ENCODE results near the gene SMIM38. TPM values are rescaled to one million over a fixed set of nuclear protein-coding genes. Genes with fewer than 3 reads are reported as not detected.

Gene SMIM38
- total RNA-seq, 4 donors from 2014 or later: 0.13 to 1.8 (median 0.98) TPM

- DNase-seq (ENCODE audit: low spot score in 2 of 2): no peak
- 74 to 77% methylated on average over 10 of the region's 10 CpGs for WGBS, 2 donors
- no peak overlapping the region for H3K4me3 ChIP-seq (ENCODE audit: low read depth, poor library complexity, severe bottlenecking)
- intact Hi-C loops (cut with DNase I; ENCODE audit: low total_unique reads): no loop called here
- TF ChIP-seq, protein P1, sequence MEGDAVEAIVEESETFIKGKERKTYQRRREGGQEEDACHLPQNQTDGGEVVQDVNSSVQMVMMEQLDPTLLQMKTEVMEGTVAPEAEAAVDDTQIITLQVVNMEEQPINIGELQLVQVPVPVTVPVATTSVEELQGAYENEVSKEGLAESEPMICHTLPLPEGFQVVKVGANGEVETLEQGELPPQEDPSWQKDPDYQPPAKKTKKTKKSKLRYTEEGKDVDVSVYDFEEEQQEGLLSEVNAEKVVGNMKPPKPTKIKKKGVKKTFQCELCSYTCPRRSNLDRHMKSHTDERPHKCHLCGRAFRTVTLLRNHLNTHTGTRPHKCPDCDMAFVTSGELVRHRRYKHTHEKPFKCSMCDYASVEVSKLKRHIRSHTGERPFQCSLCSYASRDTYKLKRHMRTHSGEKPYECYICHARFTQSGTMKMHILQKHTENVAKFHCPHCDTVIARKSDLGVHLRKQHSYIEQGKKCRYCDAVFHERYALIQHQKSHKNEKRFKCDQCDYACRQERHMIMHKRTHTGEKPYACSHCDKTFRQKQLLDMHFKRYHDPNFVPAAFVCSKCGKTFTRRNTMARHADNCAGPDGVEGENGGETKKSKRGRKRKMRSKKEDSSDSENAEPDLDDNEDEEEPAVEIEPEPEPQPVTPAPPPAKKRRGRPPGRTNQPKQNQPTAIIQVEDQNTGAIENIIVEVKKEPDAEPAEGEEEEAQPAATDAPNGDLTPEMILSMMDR (IDR thresholded peaks at IDR 0.05): no peak
- TF ChIP-seq POLR2A (IDR thresholded peaks at IDR 0.05): no peak
Observed at GRCh38 chr11:69199583-69200315, 44.0 kb downstream of the SMIM38 start.

DNA sequence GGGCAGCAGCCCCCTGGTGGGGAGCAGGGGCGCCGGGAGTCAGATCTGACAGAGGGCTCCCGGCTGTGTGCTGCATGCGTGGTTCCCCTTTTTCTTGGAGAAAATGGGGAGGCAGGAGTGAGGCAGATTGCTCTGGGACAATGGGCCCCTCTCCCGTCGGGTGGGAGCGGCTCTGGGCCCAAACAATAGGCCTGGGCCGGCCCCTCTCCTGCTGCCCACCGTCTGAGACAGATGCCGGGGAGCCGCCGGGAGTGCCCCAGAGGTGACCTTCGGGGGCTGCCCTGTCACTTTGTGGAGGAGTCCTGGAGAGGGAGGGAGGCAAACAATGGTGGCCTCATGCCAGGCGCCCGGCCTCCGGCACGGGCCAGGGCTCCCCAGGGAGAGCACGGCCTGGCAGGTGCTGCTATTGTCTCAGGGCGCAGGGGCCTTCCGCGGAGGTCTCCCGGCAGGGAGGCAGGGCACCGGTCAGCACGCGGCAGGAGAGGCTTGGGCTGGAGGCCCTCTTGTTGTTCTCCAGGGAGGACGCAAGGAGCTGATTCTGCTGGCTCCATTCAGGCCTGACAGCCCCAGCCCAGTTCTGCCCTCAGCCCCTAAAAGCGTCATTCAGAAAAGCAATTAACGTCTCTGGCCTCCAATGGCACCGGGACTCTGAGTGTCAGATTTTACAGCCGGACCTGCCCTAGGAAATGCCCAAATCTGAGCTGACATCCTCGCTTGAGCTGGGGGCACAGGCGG, 44.8 kb downstream of the SMIM38 start:
- TF ChIP-seq POLR2A (IDR thresholded peaks at IDR 0.05): no peak
- TF ChIP-seq, protein P1 (IDR thresholded peaks at IDR 0.05): no peak
- whole genome bisulfite sequencing, 2 donors: 71 to 73% methylated on average over 25 to 29 of the region's 32 CpGs
- intact Hi-C loops (cut with DNase I; ENCODE audit: low total_unique reads): no loop called here
- DNase-seq (ENCODE audit: low spot score in 2 of 2): peak in 1 of 2 donors; percentile 53
- no peak overlapping the region for H3K4me3 ChIP-seq (ENCODE audit: low read depth, poor library complexity, severe bottlenecking)

DNA sequence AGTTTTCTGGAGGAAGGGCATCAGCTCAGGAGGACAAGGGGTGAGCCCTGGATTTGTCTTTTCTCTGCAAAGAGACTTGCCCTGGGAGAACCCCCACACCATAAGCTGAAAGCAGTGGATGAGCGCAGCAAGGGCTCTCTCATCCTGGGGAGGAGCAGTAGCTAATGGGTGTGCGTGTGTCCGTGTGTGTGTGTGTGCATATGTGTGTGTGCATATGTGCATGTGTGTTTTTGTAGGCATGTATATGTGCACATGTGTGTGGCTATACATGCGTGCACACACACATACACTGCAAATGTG, 45.3 kb downstream of the SMIM38 start:
- intact Hi-C loops (cut with DNase I; ENCODE audit: low total_unique reads): no loop called here
- 92 to 94% methylated on average over 4 of the region's 4 CpGs for WGBS, 2 donors
- DNase-seq (ENCODE audit: low spot score in 2 of 2): peak in 1 of 2 donors; percentile 53
- H3K4me3 ChIP-seq (ENCODE audit: low read depth, poor library complexity, severe bottlenecking): no peak overlapping the region
- TF ChIP-seq, protein P1 (IDR thresholded peaks at IDR 0.05): no peak
- TF ChIP-seq POLR2A (IDR thresholded peaks at IDR 0.05): no peak

GRCh38 chr11:69201764-69202370, 46.1 kb downstream of the SMIM38 start:
- intact Hi-C loops (cut with DNase I; ENCODE audit: low total_unique reads): no loop called here
- no peak overlapping the region for H3K4me3 ChIP-seq (ENCODE audit: low read depth, poor library complexity, severe bottlenecking)
- DNase-seq (ENCODE audit: low spot score in 2 of 2): peak in 1 of 2 donors; percentile 65
- no peak for TF ChIP-seq POLR2A (IDR thresholded peaks at IDR 0.05)
- TF ChIP-seq, protein P1 (IDR thresholded peaks at IDR 0.05): no peak
- 95% methylated on average over 6 to 7 of the region's 7 CpGs for WGBS, 2 donors

DNA sequence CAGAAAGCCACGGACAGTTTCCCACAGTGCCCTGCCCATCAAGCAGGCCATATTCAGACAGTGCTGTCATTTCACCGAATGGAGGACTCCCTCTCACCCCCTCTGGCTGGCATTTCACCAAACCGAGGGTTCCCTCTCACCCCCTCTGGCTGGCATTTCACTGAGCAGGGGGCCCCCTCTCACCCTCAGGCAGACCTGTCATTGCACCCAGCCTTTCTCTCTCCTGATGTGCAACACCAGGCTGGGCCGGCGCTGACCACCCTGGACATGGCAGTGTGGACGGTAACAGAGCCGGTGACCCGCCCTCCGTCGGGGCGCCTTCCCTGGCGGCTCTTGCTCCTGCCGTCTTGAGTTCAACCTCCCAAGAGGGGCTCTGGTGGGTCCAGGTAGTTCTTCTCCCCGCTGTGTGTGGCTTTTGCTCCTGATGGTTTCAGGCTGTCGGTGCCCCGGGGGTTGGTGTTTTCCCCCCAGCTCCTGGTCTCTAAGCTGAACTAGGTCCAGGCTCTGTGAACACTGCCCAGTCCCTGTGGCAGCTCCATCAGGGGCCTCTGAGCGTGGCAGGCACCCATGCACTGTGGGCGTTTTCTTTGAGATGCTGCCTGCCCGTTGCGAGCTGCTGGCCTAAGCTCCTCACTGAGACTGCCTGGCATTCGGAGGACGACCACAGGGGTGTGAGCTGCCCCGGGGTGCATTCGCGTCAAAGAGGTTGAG, 46.9 kb downstream of the SMIM38 start:
- peak in 1 of 2 donors; percentile 77 for DNase-seq (ENCODE audit: low spot score in 2 of 2)
- 89 to 90% methylated on average over 25 of the region's 25 CpGs for WGBS, 2 donors
- H3K4me3 ChIP-seq (ENCODE audit: low read depth, poor library complexity, severe bottlenecking): no peak overlapping the region
- intact Hi-C loops (cut with DNase I; ENCODE audit: low total_unique reads): no loop called here
- no peak for TF ChIP-seq POLR2A (IDR thresholded peaks at IDR 0.05)
- TF ChIP-seq, protein P1 (IDR thresholded peaks at IDR 0.05): no peak

Data from lower leg skin (tissue), 4 donors.